ENCODE measurements around the gene C14orf39. TPM values are rescaled to one million over a fixed set of nuclear protein-coding genes. Genes with fewer than 3 reads are reported as not detected.
"Not testable (repeated sequence)": the region's sequence is repeated elsewhere in the genome, so short reads cannot be mapped to it uniquely, and the experiment has no call there.

The C14orf39 gene
- total RNA-seq, 1 donor from 2014 or later, result 1.3 TPM

- Histone ChIP-seq H3K4me3 (ENCODE audit: low read depth, low read length) (peak overlapping the region; percentile 75), H3K36me3 (ENCODE audit: control insufficient read depth, insufficient read depth, low read length) (no peaks in the 10 kb centered on the region), H3K27me3 (ENCODE audit: control insufficient read depth, insufficient read depth, low read length) (no peaks in the 10 kb centered on the region)
- peak; percentile 14 for DNase-seq (ENCODE audit: low read depth)
- no peak for TF ChIP-seq CTCF (IDR thresholded peaks at IDR 0.05; ENCODE audit: insufficient read depth, low read length, severe bottlenecking)
- FAIRE-seq, result no peak
Observed at GRCh38 chr14:60485057-60485597, 736 bp downstream of the C14orf39 start.

- FAIRE-seq, result no peak
- H3K4me3 ChIP-seq (ENCODE audit: low read depth, low read length), result no peak overlapping the region
- no peak for TF ChIP-seq CTCF (IDR thresholded peaks at IDR 0.05; ENCODE audit: insufficient read depth, low read length, severe bottlenecking)
- no peaks in the 10 kb centered on the region for H3K36me3 ChIP-seq (ENCODE audit: control insufficient read depth, insufficient read depth, low read length)
- H3K27me3 ChIP-seq (ENCODE audit: control insufficient read depth, insufficient read depth, low read length), result no peaks in the 10 kb centered on the region
- DNase-seq (ENCODE audit: low read depth), result peak; percentile 87
Observed at GRCh38 chr14:60482743-60483142, 3.1 kb downstream of the C14orf39 start.

GRCh38 chr14:60480248-60480647, 5.6 kb downstream of the C14orf39 start:
- not testable (repeated sequence) for H3K4me3 ChIP-seq (ENCODE audit: low read depth, low read length); H3K27me3 ChIP-seq (ENCODE audit: control insufficient read depth, insufficient read depth, low read length); FAIRE-seq; DNase-seq (ENCODE audit: low read depth); H3K36me3 ChIP-seq (ENCODE audit: control insufficient read depth, insufficient read depth, low read length)

GRCh38 chr14:60455875-60456274, 30.0 kb downstream of the C14orf39 start:
- H3K4me3 ChIP-seq (ENCODE audit: low read depth, low read length), result no peak overlapping the region
- FAIRE-seq (no peak), DNase-seq (ENCODE audit: low read depth) (no peak)
- H3K36me3 ChIP-seq (ENCODE audit: control insufficient read depth, insufficient read depth, low read length), result no peaks in the 10 kb centered on the region
- TF ChIP-seq CTCF (IDR thresholded peaks at IDR 0.05; ENCODE audit: insufficient read depth, low read length, severe bottlenecking), result no peak
- H3K27me3 ChIP-seq (ENCODE audit: control insufficient read depth, insufficient read depth, low read length), result no peaks in the 10 kb centered on the region

- Histone ChIP-seq H3K36me3 (ENCODE audit: control insufficient read depth, insufficient read depth, low read length) (no peaks in the 10 kb centered on the region), H3K4me3 (ENCODE audit: low read depth, low read length) (no peak overlapping the region), H3K27me3 (ENCODE audit: control insufficient read depth, insufficient read depth, low read length) (no peaks in the 10 kb centered on the region)
- no peak for TF ChIP-seq CTCF (IDR thresholded peaks at IDR 0.05; ENCODE audit: insufficient read depth, low read length, severe bottlenecking)
- DNase-seq (ENCODE audit: low read depth), result peak; percentile 13
- FAIRE-seq, result no peak
Observed at GRCh38 chr14:60430276-60430675, 55.6 kb downstream of the C14orf39 start.

GRCh38 chr14:60420050-60420449, 65.8 kb downstream of the C14orf39 start:
- no peak for FAIRE-seq
- Histone ChIP-seq H3K4me3 (ENCODE audit: low read depth, low read length) (no peak overlapping the region), H3K27me3 (ENCODE audit: control insufficient read depth, insufficient read depth, low read length) (no peaks in the 10 kb centered on the region), H3K36me3 (ENCODE audit: control insufficient read depth, insufficient read depth, low read length) (no peaks in the 10 kb centered on the region)
- no peak for DNase-seq (ENCODE audit: low read depth)
- no peak for TF ChIP-seq CTCF (IDR thresholded peaks at IDR 0.05; ENCODE audit: insufficient read depth, low read length, severe bottlenecking)

GRCh38 chr14:60397550-60397949, 88.3 kb downstream of the C14orf39 start:
- H3K36me3 ChIP-seq (ENCODE audit: control insufficient read depth, insufficient read depth, low read length); FAIRE-seq; H3K4me3 ChIP-seq (ENCODE audit: low read depth, low read length); DNase-seq (ENCODE audit: low read depth); H3K27me3 ChIP-seq (ENCODE audit: control insufficient read depth, insufficient read depth, low read length): not testable (repeated sequence)
